ENCODE data around the gene NTN5.

Gene NTN5

GRCh38 chr19:48676487-48676886 lies 3.7 kb upstream of the NTN5 start:
- Histone ChIP-seq H3K4me3 (ENCODE audit: low read depth in 1 of 2, low read length in 2 of 2) (no peak overlapping the region), H3K27me3 (ENCODE audit: low read depth, low read length) (no peaks in the 10 kb centered on the region), H3K27ac (ENCODE audit: low read length) (peak overlapping the region; percentile 45)

GRCh38 chr19:48674921-48675824 lies 2.4 kb upstream of the NTN5 start:
- Histone ChIP-seq H3K36me3 (ENCODE audit: control insufficient read depth in 1 of 2, insufficient read depth in 2 of 2, low read length in 2 of 2) (no peaks in the 10 kb centered on the region), H3K4me1 (ENCODE audit: control insufficient read depth in 1 of 2, insufficient read depth in 2 of 2, low read length in 2 of 2) (peaks cover 0 to 4% of the 10 kb centered on the region in 2 donors), H3K27ac (ENCODE audit: low read length) (no peak overlapping the region), H3K9me3 (ENCODE audit: control insufficient read depth in 1 of 2, low read length in 2 of 2) (no peaks in the 10 kb centered on the region), H3K4me3 (ENCODE audit: low read depth in 1 of 2, low read length in 2 of 2) (no peak overlapping the region), H3K27me3 (ENCODE audit: low read depth, low read length) (no peaks in the 10 kb centered on the region)

More at GRCh38 chr19:48676487-48676886, 3.7 kb upstream of the NTN5 start:
- no peaks in the 10 kb centered on the region for H3K9me3 ChIP-seq (ENCODE audit: control insufficient read depth in 1 of 2, low read length in 2 of 2)
- no peaks in the 10 kb centered on the region for H3K36me3 ChIP-seq (ENCODE audit: control insufficient read depth in 1 of 2, insufficient read depth in 2 of 2, low read length in 2 of 2)
- peaks cover 0 to 4% of the 10 kb centered on the region in 2 donors for H3K4me1 ChIP-seq (ENCODE audit: control insufficient read depth in 1 of 2, insufficient read depth in 2 of 2, low read length in 2 of 2)

- no peaks in the 10 kb centered on the region for H3K27me3 ChIP-seq (ENCODE audit: low read depth, low read length)
- H3K27ac ChIP-seq (ENCODE audit: low read length) = no peak overlapping the region
- no peak overlapping the region for H3K4me3 ChIP-seq (ENCODE audit: low read depth in 1 of 2, low read length in 2 of 2)
- H3K4me1 ChIP-seq (ENCODE audit: control insufficient read depth in 1 of 2, insufficient read depth in 2 of 2, low read length in 2 of 2) = peaks cover 0 to 4% of the 10 kb centered on the region in 2 donors
- no peaks in the 10 kb centered on the region for H3K9me3 ChIP-seq (ENCODE audit: control insufficient read depth in 1 of 2, low read length in 2 of 2)
- H3K36me3 ChIP-seq (ENCODE audit: control insufficient read depth in 1 of 2, insufficient read depth in 2 of 2, low read length in 2 of 2) = no peaks in the 10 kb centered on the region
These were observed 1.5 kb upstream of the NTN5 start for GRCh38 chr19:48674216-48674809.

GRCh38 chr19:48673436-48674100 lies 751 bp upstream of the NTN5 start:
- no peaks in the 10 kb centered on the region for H3K36me3 ChIP-seq (ENCODE audit: control insufficient read depth in 1 of 2, insufficient read depth in 2 of 2, low read length in 2 of 2)
- H3K4me3 ChIP-seq (ENCODE audit: low read depth in 1 of 2, low read length in 2 of 2) = no peak overlapping the region
- no peaks in the 10 kb centered on the region for H3K27me3 ChIP-seq (ENCODE audit: low read depth, low read length)
- peaks cover 0 to 4% of the 10 kb centered on the region in 2 donors for H3K4me1 ChIP-seq (ENCODE audit: control insufficient read depth in 1 of 2, insufficient read depth in 2 of 2, low read length in 2 of 2)
- no peaks in the 10 kb centered on the region for H3K9me3 ChIP-seq (ENCODE audit: control insufficient read depth in 1 of 2, low read length in 2 of 2)
- H3K27ac ChIP-seq (ENCODE audit: low read length) = no peak overlapping the region

- H3K9me3 ChIP-seq (ENCODE audit: control insufficient read depth in 1 of 2, low read length in 2 of 2) = no peaks in the 10 kb centered on the region
- H3K4me3 ChIP-seq (ENCODE audit: low read depth in 1 of 2, low read length in 2 of 2) = no peak overlapping the region
- H3K27me3 ChIP-seq (ENCODE audit: low read depth, low read length) = no peaks in the 10 kb centered on the region
- H3K27ac ChIP-seq (ENCODE audit: low read length) = no peak overlapping the region
- H3K36me3 ChIP-seq (ENCODE audit: control insufficient read depth in 1 of 2, insufficient read depth in 2 of 2, low read length in 2 of 2) = no peaks in the 10 kb centered on the region
- H3K4me1 ChIP-seq (ENCODE audit: control insufficient read depth in 1 of 2, insufficient read depth in 2 of 2, low read length in 2 of 2) = peaks cover 0 to 4% of the 10 kb centered on the region in 2 donors
These were observed 1.3 kb downstream of the NTN5 start for GRCh38 chr19:48671446-48671995.

GRCh38 chr19:48670699-48671445 lies 1.9 kb downstream of the NTN5 start:
- Histone ChIP-seq H3K9me3 (ENCODE audit: control insufficient read depth in 1 of 2, low read length in 2 of 2) (no peaks in the 10 kb centered on the region), H3K4me3 (ENCODE audit: low read depth in 1 of 2, low read length in 2 of 2) (no peak overlapping the region), H3K4me1 (ENCODE audit: control insufficient read depth in 1 of 2, insufficient read depth in 2 of 2, low read length in 2 of 2) (peaks cover 0 to 4% of the 10 kb centered on the region in 2 donors), H3K27ac (ENCODE audit: low read length) (no peak overlapping the region), H3K36me3 (ENCODE audit: control insufficient read depth in 1 of 2, insufficient read depth in 2 of 2, low read length in 2 of 2) (no peaks in the 10 kb centered on the region), H3K27me3 (ENCODE audit: low read depth, low read length) (no peaks in the 10 kb centered on the region)

- H3K27me3 ChIP-seq (ENCODE audit: low read depth, low read length) = no peaks in the 10 kb centered on the region
- no peaks in the 10 kb centered on the region for H3K4me1 ChIP-seq (ENCODE audit: control insufficient read depth in 1 of 2, insufficient read depth in 2 of 2, low read length in 2 of 2)
- H3K9me3 ChIP-seq (ENCODE audit: control insufficient read depth in 1 of 2, low read length in 2 of 2) = no peaks in the 10 kb centered on the region
These were observed 2.7 kb downstream of the NTN5 start for GRCh38 chr19:48669903-48670668.

GRCh38 chr19:48668761-48669160 lies 4.1 kb downstream of the NTN5 start:
- Histone ChIP-seq H3K4me1 (ENCODE audit: control insufficient read depth in 1 of 2, insufficient read depth in 2 of 2, low read length in 2 of 2) (no peaks in the 10 kb centered on the region), H3K4me3 (ENCODE audit: low read depth in 1 of 2, low read length in 2 of 2) (no peak overlapping the region), H3K9me3 (ENCODE audit: control insufficient read depth in 1 of 2, low read length in 2 of 2) (no peaks in the 10 kb centered on the region), H3K27me3 (ENCODE audit: low read depth, low read length) (no peaks in the 10 kb centered on the region), H3K27ac (ENCODE audit: low read length) (no peak overlapping the region), H3K36me3 (ENCODE audit: control insufficient read depth in 1 of 2, insufficient read depth in 2 of 2, low read length in 2 of 2) (no peaks in the 10 kb centered on the region)

More at GRCh38 chr19:48669903-48670668, 2.7 kb downstream of the NTN5 start:
- Histone ChIP-seq H3K4me3 (ENCODE audit: low read depth in 1 of 2, low read length in 2 of 2) (no peak overlapping the region), H3K36me3 (ENCODE audit: control insufficient read depth in 1 of 2, insufficient read depth in 2 of 2, low read length in 2 of 2) (no peaks in the 10 kb centered on the region), H3K27ac (ENCODE audit: low read length) (no peak overlapping the region)

GRCh38 chr19:48668332-48668731 lies 4.5 kb downstream of the NTN5 start:
- H3K27ac ChIP-seq (ENCODE audit: low read length) = no peak overlapping the region
- no peak overlapping the region for H3K4me3 ChIP-seq (ENCODE audit: low read depth in 1 of 2, low read length in 2 of 2)
- no peaks in the 10 kb centered on the region for H3K9me3 ChIP-seq (ENCODE audit: control insufficient read depth in 1 of 2, low read length in 2 of 2)
- H3K4me1 ChIP-seq (ENCODE audit: control insufficient read depth in 1 of 2, insufficient read depth in 2 of 2, low read length in 2 of 2) = no peaks in the 10 kb centered on the region
- H3K36me3 ChIP-seq (ENCODE audit: control insufficient read depth in 1 of 2, insufficient read depth in 2 of 2, low read length in 2 of 2) = no peaks in the 10 kb centered on the region
- H3K27me3 ChIP-seq (ENCODE audit: low read depth, low read length) = no peaks in the 10 kb centered on the region

GRCh38 chr19:48665786-48666185 lies 7.0 kb downstream of the NTN5 start:
- Histone ChIP-seq H3K4me3 (ENCODE audit: low read depth in 1 of 2, low read length in 2 of 2) (no peak overlapping the region), H3K9me3 (ENCODE audit: control insufficient read depth in 1 of 2, low read length in 2 of 2) (no peaks in the 10 kb centered on the region), H3K4me1 (ENCODE audit: control insufficient read depth in 1 of 2, insufficient read depth in 2 of 2, low read length in 2 of 2) (no peaks in the 10 kb centered on the region), H3K36me3 (ENCODE audit: control insufficient read depth in 1 of 2, insufficient read depth in 2 of 2, low read length in 2 of 2) (no peaks in the 10 kb centered on the region), H3K27ac (ENCODE audit: low read length) (no peak overlapping the region), H3K27me3 (ENCODE audit: low read depth, low read length) (no peaks in the 10 kb centered on the region)
